ENCODE results near the gene RSPO1.
A peak's percentile ranks its signal among the peaks of the same experiment; 100 is the strongest.
"Not testable (repeated sequence)": the region's sequence is repeated elsewhere in the genome, so short reads cannot be mapped to it uniquely, and the experiment has no call there.

The RSPO1 gene

GRCh38 chr1:37612186-37612585 is 22.5 kb downstream of the RSPO1 start:
- DNase-seq: no peak

GRCh38 chr1:37609994-37610393 is 24.7 kb downstream of the RSPO1 start:
- DNase-seq: no peak

- no peak for DNase-seq
Measured at GRCh38 chr1:37609002-37609401, 25.7 kb downstream of the RSPO1 start.

- no peak for DNase-seq
Measured at GRCh38 chr1:37606481-37607263, 28.0 kb downstream of the RSPO1 start.

- no peak for DNase-seq
Measured at GRCh38 chr1:37605806-37606474, 28.8 kb downstream of the RSPO1 start.

- DNase-seq: no peak
Measured at GRCh38 chr1:37605061-37605650, 29.5 kb downstream of the RSPO1 start.

GRCh38 chr1:37602750-37603694 is 31.7 kb downstream of the RSPO1 start:
- peak; percentile 32 to 49 for DNase-seq

- DNase-seq: no peak
Measured at GRCh38 chr1:37601441-37601840, 33.3 kb downstream of the RSPO1 start.

- no peak for DNase-seq
Measured at GRCh38 chr1:37599940-37600339, 34.8 kb downstream of the RSPO1 start.

- no peak for DNase-seq
Measured at GRCh38 chr1:37596182-37596667, 38.5 kb downstream of the RSPO1 start.

- DNase-seq: peak; percentile 96 to 98
Measured at GRCh38 chr1:37595440-37596181, 39.1 kb downstream of the RSPO1 start, which contains the start of gene GNL2. GNL2 (minus strand) TSS chr1:37595937; CDS start chr1:37595822, 115 bp downstream.

- DNase-seq: no peak
Measured at GRCh38 chr1:37593726-37594125, 41.0 kb downstream of the RSPO1 start.

GRCh38 chr1:37588939-37589338 is 45.8 kb downstream of the RSPO1 start:
- DNase-seq: no peak

GRCh38 chr1:37584544-37584943 is 50.1 kb downstream of the RSPO1 start:
- DNase-seq: not testable (repeated sequence)

- DNase-seq: no peak
Measured at GRCh38 chr1:37575692-37576091, 59.0 kb downstream of the RSPO1 start.

GRCh38 chr1:37574834-37575480 is 59.7 kb downstream of the RSPO1 start:
- peak in 1 of 2 experiments; percentile 31 for DNase-seq

GRCh38 chr1:37570528-37571334 is 64.0 kb downstream of the RSPO1 start:
- DNase-seq: no peak

- no peak for DNase-seq
Measured at GRCh38 chr1:37567023-37567422, 67.7 kb downstream of the RSPO1 start.

GRCh38 chr1:37564892-37565291 is 69.8 kb downstream of the RSPO1 start:
- no peak for DNase-seq

- DNase-seq: no peak
Measured at GRCh38 chr1:37562984-37563383, 71.7 kb downstream of the RSPO1 start.
